HCT116 (cell line): ENCODE results near the gene NCCRP1. TPM values are rescaled to one million over a fixed set of nuclear protein-coding genes. Genes with fewer than 3 reads are reported as not detected.
A peak's percentile ranks its signal among the peaks of the same experiment; 100 is the strongest.

Experiments
- ATAC-seq: fragments of 200-7000 bp; cut with Tn5 transposase; 2 replicates; pipeline ENCODE4 v1.9.1; 2020; ENCODE audit warnings: mild to moderate bottlenecking, moderate library complexity
- BruUV-seq: library from RNA; stranded (reverse); fragments of 400-500 nt; replicated peaks from 2 replicates; lab custom pipeline; 2021; lab: Mats Ljungman, UMichigan
- CTCF ChIA-PET: fragments of 300-600 bp; sonication (Branson Sonifier 250); formaldehyde crosslinking; loops from one replicate; lab custom pipeline; 2021; ENCODE audit warnings: antibody characterized with exemption; lab: Charles Lee
- POLR2A ChIA-PET: fragments of 300-600, 350-600 bp; sonication (Branson Sonifier 250); formaldehyde crosslinking; loops from one replicate; lab custom pipeline; 2021; ENCODE audit warnings: antibody characterized with exemption; lab: Charles Lee
- RAD21 ChIA-PET, 2 experiments: fragments of 300-600 bp; sonication (Branson Sonifier 250); formaldehyde crosslinking; loops; one replicate each; lab custom pipeline; 2023; ENCODE audit warnings: low total read pairs in 2 of 2; ENCODE audit not compliant: uncharacterized antibody in 2 of 2, unreplicated experiment in 2 of 2, low non-redundant PET in 1 of 2; lab: Charles Lee
- DNase-seq: peaks from one replicate; pipeline ENCODE4 v3.0.0-alpha.2; 2010; ENCODE audit warnings: low read depth, low spot score
- H2AFZ ChIP-seq: fragments of 200-600 bp; shearing (Covaris generic), sonication (generic); 2 replicates; pipeline ENCODE4 v1.6.1; 2017; ENCODE audit warnings: low read depth, mixed run types, mixed read lengths, antibody characterized with exemption, low read length; ENCODE audit not compliant: poor library complexity, severe bottlenecking
- H3K27ac ChIP-seq: 2 replicates; pipeline ENCODE4 v1.5.1; 2012; ENCODE audit warnings: low read depth, low read length
- H3K27me3 ChIP-seq: fragments of 200-600 bp; sonication (generic); 2 replicates; pipeline ENCODE4 v1.6.1; 2016; ENCODE audit warnings: mixed run types, low read length, mixed read lengths; ENCODE audit not compliant: insufficient read depth
- H3K36me3 ChIP-seq, 2 experiments: fragments of 200-500 bp in 1 of 2; fragments of 200-600 bp in 1 of 2; sonication (Bioruptor generic) in 1 of 2; sonication (generic) in 1 of 2; 2 replicates each; pipeline versions ENCODE4 v1.5.1 to v1.6.1; 2014 to 2016; ENCODE audit warnings: low read length in 2 of 2, inconsistent platforms in 1 of 2, mixed read lengths in 1 of 2, mixed run types in 1 of 2; ENCODE audit not compliant: insufficient read depth in 2 of 2, control insufficient read depth in 1 of 2
- H3K4me1 ChIP-seq, 2 experiments: fragments of 200-600 bp in 1 of 2; sonication (generic) in 1 of 2; 2 replicates each; pipeline versions ENCODE4 v1.5.1 to v1.6.1; 2012 to 2017; ENCODE audit warnings: low read length in 2 of 2, inconsistent platforms in 1 of 2, mild to moderate bottlenecking in 1 of 2, mixed read lengths in 1 of 2, mixed run types in 1 of 2, moderate library complexity in 1 of 2; ENCODE audit not compliant: insufficient read depth in 2 of 2, control insufficient read depth in 1 of 2
- H3K4me2 ChIP-seq: fragments of 200-600 bp; sonication (generic); 2 replicates; pipeline ENCODE4 v1.6.1; 2017; ENCODE audit warnings: mixed run types, low read length, mixed read lengths
- H3K4me3 ChIP-seq, 2 experiments: fragments of 200-600 bp in 1 of 2; sonication (generic) in 1 of 2; replicated peaks in 1 of 2; 2 replicates each; pipeline ENCODE4 v1.5.1; 2011 to 2016; ENCODE audit warnings: low read length in 2 of 2, control low read depth in 1 of 2, low read depth in 1 of 2, mild to moderate bottlenecking in 1 of 2, mixed read lengths in 1 of 2, mixed run types in 1 of 2
- H3K79me2 ChIP-seq: fragments of 200-600 bp; sonication (generic); 2 replicates; pipeline ENCODE4 v1.6.1; 2017; ENCODE audit warnings: mild to moderate bottlenecking, mixed run types, low read length, moderate library complexity, mixed read lengths; ENCODE audit not compliant: insufficient read depth
- H3K9ac ChIP-seq: fragments of 200-600 bp; sonication (generic); 2 replicates; pipeline ENCODE4 v1.6.1; 2016; ENCODE audit warnings: low read length, mixed read lengths
- H3K9me2 ChIP-seq: fragments of 200-600 bp; sonication (generic), shearing (Covaris generic); 2 replicates; pipeline ENCODE4 v1.6.1; 2017; ENCODE audit warnings: mixed run types, mild to moderate bottlenecking, moderate library complexity; ENCODE audit not compliant: insufficient read depth
- H3K9me3 ChIP-seq, 2 experiments: fragments of 200-500 bp in 1 of 2; fragments of 200-600 bp in 1 of 2; sonication (Bioruptor generic) in 1 of 2; sonication (generic) in 1 of 2; 2 replicates each; pipeline ENCODE4 v1.6.1; 2014 to 2017; ENCODE audit warnings: low read length in 2 of 2, mixed read lengths in 2 of 2, inconsistent platforms in 1 of 2, low read depth in 1 of 2, mild to moderate bottlenecking in 1 of 2, mixed run types in 1 of 2, moderate library complexity in 1 of 2; ENCODE audit not compliant: control insufficient read depth in 1 of 2, insufficient read depth in 1 of 2
- H4K20me1 ChIP-seq: fragments of 200-600 bp; sonication (generic), shearing (Covaris generic); 2 replicates; pipeline ENCODE4 v1.6.1; 2017; ENCODE audit warnings: mixed run types, mild to moderate bottlenecking, moderate library complexity; ENCODE audit not compliant: insufficient read depth
- CEBPB ChIP-seq: IDR thresholded peaks from 2 replicates; pipeline ENCODE4 v1.6.1; 2012; ENCODE audit warnings: low read depth
- EGR1 ChIP-seq: IDR thresholded peaks from 2 replicates; pipeline ENCODE4 v1.6.1; 2012; ENCODE audit warnings: low read depth
- EZH2 ChIP-seq: fragments of 200-600 bp; sonication (generic); IDR thresholded peaks from 2 replicates; pipeline ENCODE4 v1.6.1; 2017; ENCODE audit warnings: antibody characterized with exemption, mixed run types
- EZH2phosphoT487 ChIP-seq: fragments of 200-600 bp; IDR thresholded peaks from 2 replicates; pipeline ENCODE4 v1.6.1; 2018; ENCODE audit warnings: antibody characterized with exemption, borderline replicate concordance
- FOSL1 ChIP-seq: IDR thresholded peaks from 2 replicates; pipeline ENCODE4 v1.6.1; 2012; ENCODE audit warnings: low read depth
- JUND ChIP-seq: IDR thresholded peaks from 2 replicates; pipeline ENCODE4 v1.6.1; 2012
- RAD21 ChIP-seq: IDR thresholded peaks from 2 replicates; pipeline ENCODE4 v1.6.1; 2012; ENCODE audit warnings: low read depth, mild to moderate bottlenecking
- SIN3A ChIP-seq: IDR thresholded peaks from 2 replicates; pipeline ENCODE4 v1.6.1; 2012; ENCODE audit warnings: low read depth
- SP1 ChIP-seq: IDR thresholded peaks from 2 replicates; pipeline ENCODE4 v1.6.1; 2012; ENCODE audit warnings: low read depth
- SRF ChIP-seq: IDR thresholded peaks from 2 replicates; pipeline ENCODE4 v1.6.1; 2012; ENCODE audit warnings: low read depth
- ZFX ChIP-seq: fragments of 450-650 bp; IDR thresholded peaks from 2 replicates; pipeline ENCODE4 v1.6.1; 2017
- intact Hi-C: fragments of 100-400 bp; cut with micrococcal nuclease; formaldehyde crosslinking; loops from 2 replicates; pipeline ENCODE4 v1.10.0; 2022
- total RNA-seq: library from RNA; stranded (reverse); gene quantifications from one replicate; pipeline ENCODE4 v1.2.1, GENCODE V29; 2021; ENCODE audit not compliant: unreplicated experiment
- TF ChIP-seq, protein P1 (sequence below): IDR thresholded peaks from 2 replicates; pipeline ENCODE4 v1.6.1; 2012; ENCODE audit warnings: low read depth
- TF ChIP-seq, protein P2 (sequence below): IDR thresholded peaks from 2 replicates; pipeline ENCODE4 v1.6.1; 2012
- TF ChIP-seq, protein P3 (sequence below): IDR thresholded peaks from 2 replicates; pipeline ENCODE4 v1.6.1; 2011; ENCODE audit warnings: mild to moderate bottlenecking, low read length, moderate library complexity; ENCODE audit not compliant: insufficient replicate concordance; ENCODE audit errors: extremely low read depth
- TF ChIP-seq, protein P4 (sequence below): IDR thresholded peaks from 2 replicates; pipeline ENCODE4 v1.6.1; 2012

Gene NCCRP1
- total RNA-seq, 1 experiment from 2014 or later = 0.12 TPM

DNA sequence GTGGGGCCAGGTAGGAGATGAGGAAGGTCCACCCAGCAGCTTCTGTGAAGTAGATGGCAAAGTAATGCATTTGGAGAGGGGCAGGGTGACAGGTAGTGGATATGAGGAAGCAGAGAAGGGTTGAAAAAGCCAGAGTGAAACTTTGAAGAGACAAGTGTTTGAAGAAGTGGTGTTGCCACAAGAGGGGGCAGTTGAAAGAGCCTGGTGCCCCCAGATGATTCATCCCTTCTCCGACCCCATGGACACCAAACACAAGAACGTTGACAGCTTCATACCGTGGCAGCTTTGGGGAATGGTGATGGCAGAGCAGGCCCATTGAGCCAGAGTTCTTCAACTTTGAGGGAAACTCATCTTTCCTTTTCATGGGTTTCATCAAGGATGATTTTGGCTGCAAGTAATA lies 28.1 kb downstream of the NCCRP1 start:
- H3K9me2 ChIP-seq = no peaks in the 10 kb centered on the region
- H4K20me1 ChIP-seq = no peaks in the 10 kb centered on the region
- no peak overlapping the region for H3K9ac ChIP-seq
- H2AFZ ChIP-seq = no peak overlapping the region
- POLR2A ChIA-PET = no interaction called here
- intact Hi-C loops = no loop called here
- H3K4me3 ChIP-seq = no peak overlapping the region
- RAD21 ChIA-PET = no interaction called here
- no peak overlapping the region for H3K27ac ChIP-seq
- no peaks in the 10 kb centered on the region for H3K4me1 ChIP-seq
- BruUV-seq = no TSS peak
- no peak for ATAC-seq
- H3K4me2 ChIP-seq = no peak overlapping the region
- no peaks in the 10 kb centered on the region for H3K36me3 ChIP-seq
- CTCF ChIA-PET = no interaction called here
- H3K9me3 ChIP-seq = no peaks in the 10 kb centered on the region
- DNase-seq = no peak
- H3K79me2 ChIP-seq = no peaks in the 10 kb centered on the region
- TF ChIP-seq EZH2 = no peak
- TF ChIP-seq RAD21 = 0 out of 2 replicates have a peak, but pooled peaks have one; percentile 25
- peaks cover 7% of the 10 kb centered on the region; the same call in 1 of the 2 replicates for H3K27me3 ChIP-seq

DNA sequence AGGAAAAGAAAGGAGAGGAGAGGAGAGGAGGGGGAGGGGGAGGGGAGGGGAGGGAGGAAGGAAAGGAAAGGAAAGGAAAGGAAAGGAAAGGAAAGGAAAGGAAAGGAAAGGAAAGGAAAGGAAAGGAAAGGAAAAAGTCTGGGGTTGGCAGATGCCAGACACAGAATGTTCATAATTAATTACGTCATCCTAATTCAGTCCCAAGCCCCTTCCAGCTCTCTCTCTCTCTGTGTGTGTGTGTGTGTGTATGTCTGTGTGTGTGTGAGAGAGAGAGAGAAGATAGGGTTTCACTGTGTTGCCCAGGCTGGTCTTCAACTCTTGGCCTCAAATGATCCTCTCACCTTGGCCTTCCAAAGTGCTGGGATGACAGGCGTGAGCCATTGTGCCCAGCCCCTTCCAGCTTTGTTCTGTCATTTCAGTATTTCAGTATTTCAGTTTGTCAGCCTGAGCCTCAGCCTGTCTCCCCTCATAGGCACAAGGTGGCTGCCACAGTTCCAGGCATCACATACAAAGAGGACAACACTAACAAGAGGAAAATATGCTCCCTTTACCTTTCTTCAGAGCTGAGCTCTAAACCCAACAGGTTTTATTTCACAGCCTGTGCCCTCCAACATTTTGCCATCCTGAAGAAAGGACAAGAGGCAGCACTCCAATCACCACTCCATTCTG lies 33.5 kb downstream of the NCCRP1 start:
- Histone ChIP-seq H3K9me2 (no peaks in the 10 kb centered on the region), H3K4me1 (no peaks in the 10 kb centered on the region), H3K27ac (no peak overlapping the region), H3K27me3 (peaks cover 7% of the 10 kb centered on the region; the same call in 1 of the 2 replicates), H3K9ac (no peak overlapping the region), H3K9me3 (no peaks in the 10 kb centered on the region), H3K4me3 (no peak overlapping the region), H3K36me3 (no peaks in the 10 kb centered on the region), H3K79me2 (no peaks in the 10 kb centered on the region), H4K20me1 (no peaks in the 10 kb centered on the region), H3K4me2 (no peak overlapping the region), H2AFZ (no peak overlapping the region)
- intact Hi-C loops = no loop called here
- DNase-seq (no peak), ATAC-seq (no peak)
- ChIA-PET RAD21 (no interaction called here), POLR2A (no interaction called here), CTCF (no interaction called here)
- no TSS peak for BruUV-seq
- TF ChIP-seq, protein P1, sequence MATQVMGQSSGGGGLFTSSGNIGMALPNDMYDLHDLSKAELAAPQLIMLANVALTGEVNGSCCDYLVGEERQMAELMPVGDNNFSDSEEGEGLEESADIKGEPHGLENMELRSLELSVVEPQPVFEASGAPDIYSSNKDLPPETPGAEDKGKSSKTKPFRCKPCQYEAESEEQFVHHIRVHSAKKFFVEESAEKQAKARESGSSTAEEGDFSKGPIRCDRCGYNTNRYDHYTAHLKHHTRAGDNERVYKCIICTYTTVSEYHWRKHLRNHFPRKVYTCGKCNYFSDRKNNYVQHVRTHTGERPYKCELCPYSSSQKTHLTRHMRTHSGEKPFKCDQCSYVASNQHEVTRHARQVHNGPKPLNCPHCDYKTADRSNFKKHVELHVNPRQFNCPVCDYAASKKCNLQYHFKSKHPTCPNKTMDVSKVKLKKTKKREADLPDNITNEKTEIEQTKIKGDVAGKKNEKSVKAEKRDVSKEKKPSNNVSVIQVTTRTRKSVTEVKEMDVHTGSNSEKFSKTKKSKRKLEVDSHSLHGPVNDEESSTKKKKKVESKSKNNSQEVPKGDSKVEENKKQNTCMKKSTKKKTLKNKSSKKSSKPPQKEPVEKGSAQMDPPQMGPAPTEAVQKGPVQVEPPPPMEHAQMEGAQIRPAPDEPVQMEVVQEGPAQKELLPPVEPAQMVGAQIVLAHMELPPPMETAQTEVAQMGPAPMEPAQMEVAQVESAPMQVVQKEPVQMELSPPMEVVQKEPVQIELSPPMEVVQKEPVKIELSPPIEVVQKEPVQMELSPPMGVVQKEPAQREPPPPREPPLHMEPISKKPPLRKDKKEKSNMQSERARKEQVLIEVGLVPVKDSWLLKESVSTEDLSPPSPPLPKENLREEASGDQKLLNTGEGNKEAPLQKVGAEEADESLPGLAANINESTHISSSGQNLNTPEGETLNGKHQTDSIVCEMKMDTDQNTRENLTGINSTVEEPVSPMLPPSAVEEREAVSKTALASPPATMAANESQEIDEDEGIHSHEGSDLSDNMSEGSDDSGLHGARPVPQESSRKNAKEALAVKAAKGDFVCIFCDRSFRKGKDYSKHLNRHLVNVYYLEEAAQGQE = no peak
- TF ChIP-seq JUND = no peak
- TF ChIP-seq EZH2 = no peak
- no peak for TF ChIP-seq EZH2phosphoT487
- TF ChIP-seq CEBPB = no peak
- no peak for TF ChIP-seq EGR1
- TF ChIP-seq, protein P2, sequence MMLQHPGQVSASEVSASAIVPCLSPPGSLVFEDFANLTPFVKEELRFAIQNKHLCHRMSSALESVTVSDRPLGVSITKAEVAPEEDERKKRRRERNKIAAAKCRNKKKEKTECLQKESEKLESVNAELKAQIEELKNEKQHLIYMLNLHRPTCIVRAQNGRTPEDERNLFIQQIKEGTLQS = no peak
- TF ChIP-seq, protein P3, sequence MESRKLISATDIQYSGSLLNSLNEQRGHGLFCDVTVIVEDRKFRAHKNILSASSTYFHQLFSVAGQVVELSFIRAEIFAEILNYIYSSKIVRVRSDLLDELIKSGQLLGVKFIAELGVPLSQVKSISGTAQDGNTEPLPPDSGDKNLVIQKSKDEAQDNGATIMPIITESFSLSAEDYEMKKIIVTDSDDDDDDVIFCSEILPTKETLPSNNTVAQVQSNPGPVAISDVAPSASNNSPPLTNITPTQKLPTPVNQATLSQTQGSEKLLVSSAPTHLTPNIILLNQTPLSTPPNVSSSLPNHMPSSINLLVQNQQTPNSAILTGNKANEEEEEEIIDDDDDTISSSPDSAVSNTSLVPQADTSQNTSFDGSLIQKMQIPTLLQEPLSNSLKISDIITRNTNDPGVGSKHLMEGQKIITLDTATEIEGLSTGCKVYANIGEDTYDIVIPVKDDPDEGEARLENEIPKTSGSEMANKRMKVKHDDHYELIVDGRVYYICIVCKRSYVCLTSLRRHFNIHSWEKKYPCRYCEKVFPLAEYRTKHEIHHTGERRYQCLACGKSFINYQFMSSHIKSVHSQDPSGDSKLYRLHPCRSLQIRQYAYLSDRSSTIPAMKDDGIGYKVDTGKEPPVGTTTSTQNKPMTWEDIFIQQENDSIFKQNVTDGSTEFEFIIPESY = no peak
- TF ChIP-seq, protein P4, sequence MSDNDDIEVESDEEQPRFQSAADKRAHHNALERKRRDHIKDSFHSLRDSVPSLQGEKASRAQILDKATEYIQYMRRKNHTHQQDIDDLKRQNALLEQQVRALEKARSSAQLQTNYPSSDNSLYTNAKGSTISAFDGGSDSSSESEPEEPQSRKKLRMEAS = no peak
- TF ChIP-seq SIN3A = no peak
- TF ChIP-seq RAD21 = no peak
- no peak for TF ChIP-seq SP1
- no peak for TF ChIP-seq FOSL1
- no peak for TF ChIP-seq ZFX
- TF ChIP-seq SRF = no peak
